Body of pancreas (tissue), 4 donors: ENCODE measurements around the gene ZGRF1. TPM values are rescaled to one million over a fixed set of nuclear protein-coding genes. Genes with fewer than 3 reads are reported as not detected.
"Not testable (repeated sequence)": the region's sequence is repeated elsewhere in the genome, so short reads cannot be mapped to it uniquely, and the experiment has no call there.

Experiments
- ATAC-seq: fragments of 150-250 bp; one replicate; pipeline ENCODE4 v1.9.1; 2016
- DNase-seq, 4 donors: peaks; one replicate each; pipeline ENCODE4 v3.0.0-alpha.2; 2019
- H3K27ac ChIP-seq, 4 donors: fragments of 200-600 bp; sonication (generic); 1 replicate in 3 of 4; 2 replicates in 1 of 4; pipeline versions ENCODE4 v1.5.1 to v1.6.1; 2016 to 2019; ENCODE audit warnings: mild to moderate bottlenecking in 1 of 4, mixed read lengths in 1 of 4, moderate library complexity in 1 of 4
- H3K27me3 ChIP-seq, 2 donors: fragments of 200-600 bp; sonication (generic); one replicate each; pipeline ENCODE4 v1.6.0; 2016; ENCODE audit warnings: mild to moderate bottlenecking in 1 of 2
- H3K36me3 ChIP-seq, 2 donors: fragments of 200-600 bp; sonication (generic); replicated peaks in 1 of 2; 2 replicates each; pipeline ENCODE4 v1.5.1; 2016; ENCODE audit warnings: low read depth in 2 of 2; ENCODE audit not compliant: insufficient read depth in 1 of 2
- H3K4me1 ChIP-seq: fragments of 200-600 bp; sonication (generic); one replicate; pipeline ENCODE4 v1.6.0; 2016
- H3K4me3 ChIP-seq, 2 donors: fragments of 200-600 bp; sonication (generic); 1 replicate in 1 of 2; 2 replicates in 1 of 2; pipeline ENCODE4 v1.5.1; 2016 to 2019
- H3K9me3 ChIP-seq, 3 donors: fragments of 200-600 bp; sonication (generic); 1 replicate in 2 of 3; 2 replicates in 1 of 3; pipeline ENCODE4 v1.5.1; 2016
- CTCF ChIP-seq, 7 experiments: fragments of 450-650 bp in 4 of 7; fragments of 200-600 bp in 3 of 7; sonication (generic) in 3 of 7; IDR thresholded peaks; one replicate each; pipeline ENCODE4 v1.5.1; 2016 to 2019; ENCODE audit warnings: antibody characterized with exemption in 7 of 7
- POLR2A ChIP-seq, 3 donors: fragments of 450-650 bp; IDR thresholded peaks; one replicate each; pipeline ENCODE4 v1.6.1; 2016; ENCODE audit warnings: antibody characterized with exemption in 3 of 3, mild to moderate bottlenecking in 2 of 3
- WGBS, 2 donors: methylation state at CpG; one replicate each; pipeline ENCODE4 v1.1.5; 2017; 5-methylcytosine and 5-hydroxymethylcytosine counted together
- intact Hi-C: fragments of 100-400 bp; cut with DNase I; formaldehyde crosslinking; loops from one replicate; pipeline ENCODE4 v1.15.1; 2023
- total RNA-seq, 2 donors: library from RNA; depleted of rRNA; stranded (reverse); fragments of >200 nt; gene quantifications; one replicate each; pipeline ENCODE4 v1.1.0, GENCODE V29; 2016

ZGRF1 gene
- total RNA-seq, 2 donors from 2014 or later, result 1.3 to 3.4 TPM

GRCh38 chr4:112526061-112526460, 110.6 kb downstream of the ZGRF1 start:
- no peaks in the 10 kb centered on the region for H3K36me3 ChIP-seq
- H3K27ac ChIP-seq, result no peak overlapping the region
- H3K4me3 ChIP-seq, result no peak overlapping the region
- 65 to 67% methylated on average over 1 of the region's 1 CpG for WGBS, 2 donors
- no peak for DNase-seq
- H3K9me3 ChIP-seq, result no peaks in the 10 kb centered on the region
- intact Hi-C loops, result no loop called here
- H3K4me1 ChIP-seq, result peaks cover 18% of the 10 kb centered on the region
- no peak for TF ChIP-seq CTCF (IDR thresholded peaks at IDR 0.05)
- TF ChIP-seq POLR2A (IDR thresholded peaks at IDR 0.05), result no peak
- no peak for ATAC-seq
- H3K27me3 ChIP-seq, result peaks cover 0 to 15% of the 10 kb centered on the region in 2 donors

GRCh38 chr4:112523764-112524505, 112.8 kb downstream of the ZGRF1 start:
- Histone ChIP-seq H3K27ac (peak overlapping the region in 2 of 4 donors; percentile 25 to 26), H3K9me3 (no peaks in the 10 kb centered on the region), H3K4me1 (peaks cover 21% of the 10 kb centered on the region), H3K4me3 (peak overlapping the region; percentile 43 to 46), H3K27me3 (peaks cover 0 to 31% of the 10 kb centered on the region in 2 donors), H3K36me3 (no peaks in the 10 kb centered on the region)
- intact Hi-C loops, result no loop called here
- DNase-seq (peak; percentile 78 to 87 (median 80)), ATAC-seq (peak; percentile 88)
- TF ChIP-seq CTCF (IDR thresholded peaks at IDR 0.05) (peak; percentile 65 to 89 (median 72)), POLR2A (IDR thresholded peaks at IDR 0.05) (peak in 1 of 3 donors; percentile 17)
- WGBS, 2 donors, result 2 to 3% methylated on average over 16 to 44 of the region's 46 CpGs

GRCh38 chr4:112523008-112523721, 113.5 kb downstream of the ZGRF1 start:
- intact Hi-C loops, result no loop called here
- Histone ChIP-seq H3K4me1 (peaks cover 21% of the 10 kb centered on the region), H3K9me3 (no peaks in the 10 kb centered on the region), H3K27ac (peak overlapping the region in 3 of 4 donors; percentile 15 to 26 (median 25)), H3K4me3 (peak overlapping the region; percentile 43 to 46), H3K27me3 (peaks cover 0 to 31% of the 10 kb centered on the region in 2 donors), H3K36me3 (no peaks in the 10 kb centered on the region)
- ATAC-seq, result peak; percentile 82
- TF ChIP-seq CTCF (IDR thresholded peaks at IDR 0.05), result peak; percentile 14 to 56 (median 36)
- TF ChIP-seq POLR2A (IDR thresholded peaks at IDR 0.05), result peak in 1 of 3 donors; percentile 27
- WGBS, 2 donors, result 5 to 7% methylated on average over 23 to 37 of the region's 37 CpGs
- DNase-seq, result peak; percentile 66 to 81 (median 71)

GRCh38 chr4:112522431-112522830, 114.3 kb downstream of the ZGRF1 start:
- H3K27ac ChIP-seq, H3K36me3 ChIP-seq, H3K4me3 ChIP-seq, H3K9me3 ChIP-seq, ATAC-seq, intact Hi-C loops, DNase-seq: not testable (repeated sequence)
- Histone ChIP-seq H3K4me1 (peaks cover 21% of the 10 kb centered on the region), H3K27me3 (peaks cover 0 to 33% of the 10 kb centered on the region in 2 donors)
- 26 to 29% methylated on average over 17 of the region's 17 CpGs for WGBS, 2 donors
